Measurements from ENCODE around the gene RPL10. TPM values are rescaled to one million over a fixed set of nuclear protein-coding genes. Genes with fewer than 3 reads are reported as not detected.
"Not testable (repeated sequence)": the region's sequence is repeated elsewhere in the genome, so short reads cannot be mapped to it uniquely, and the experiment has no call there.

The RPL10 gene
- total RNA-seq, 1 donor from 2014 or later: 3,704 TPM

GRCh38 chrX:154398668-154399526 is 720 bp downstream of the RPL10 start:
- TF ChIP-seq, protein P1, sequence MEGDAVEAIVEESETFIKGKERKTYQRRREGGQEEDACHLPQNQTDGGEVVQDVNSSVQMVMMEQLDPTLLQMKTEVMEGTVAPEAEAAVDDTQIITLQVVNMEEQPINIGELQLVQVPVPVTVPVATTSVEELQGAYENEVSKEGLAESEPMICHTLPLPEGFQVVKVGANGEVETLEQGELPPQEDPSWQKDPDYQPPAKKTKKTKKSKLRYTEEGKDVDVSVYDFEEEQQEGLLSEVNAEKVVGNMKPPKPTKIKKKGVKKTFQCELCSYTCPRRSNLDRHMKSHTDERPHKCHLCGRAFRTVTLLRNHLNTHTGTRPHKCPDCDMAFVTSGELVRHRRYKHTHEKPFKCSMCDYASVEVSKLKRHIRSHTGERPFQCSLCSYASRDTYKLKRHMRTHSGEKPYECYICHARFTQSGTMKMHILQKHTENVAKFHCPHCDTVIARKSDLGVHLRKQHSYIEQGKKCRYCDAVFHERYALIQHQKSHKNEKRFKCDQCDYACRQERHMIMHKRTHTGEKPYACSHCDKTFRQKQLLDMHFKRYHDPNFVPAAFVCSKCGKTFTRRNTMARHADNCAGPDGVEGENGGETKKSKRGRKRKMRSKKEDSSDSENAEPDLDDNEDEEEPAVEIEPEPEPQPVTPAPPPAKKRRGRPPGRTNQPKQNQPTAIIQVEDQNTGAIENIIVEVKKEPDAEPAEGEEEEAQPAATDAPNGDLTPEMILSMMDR (IDR thresholded peaks at IDR 0.05; ENCODE audit: unreplicated experiment): peak; percentile 59
- Mint-ChIP-seq H3K4me3 (ENCODE audit: unreplicated experiment) (peak overlapping the region; percentile 99), H3K27me3 (ENCODE audit: unreplicated experiment) (peaks cover 21% of the 10 kb centered on the region), H3K4me1 (ENCODE audit: unreplicated experiment) (peaks cover 12% of the 10 kb centered on the region), H3K27ac (ENCODE audit: unreplicated experiment) (peak overlapping the region; percentile 99), H3K36me3 (ENCODE audit: low read depth, unreplicated experiment) (peaks cover 22% of the 10 kb centered on the region), H3K9me3 (ENCODE audit: unreplicated experiment) (no peaks in the 10 kb centered on the region)
- peak; percentile 76 for DNase-seq (ENCODE audit: low spot score)

DNA sequence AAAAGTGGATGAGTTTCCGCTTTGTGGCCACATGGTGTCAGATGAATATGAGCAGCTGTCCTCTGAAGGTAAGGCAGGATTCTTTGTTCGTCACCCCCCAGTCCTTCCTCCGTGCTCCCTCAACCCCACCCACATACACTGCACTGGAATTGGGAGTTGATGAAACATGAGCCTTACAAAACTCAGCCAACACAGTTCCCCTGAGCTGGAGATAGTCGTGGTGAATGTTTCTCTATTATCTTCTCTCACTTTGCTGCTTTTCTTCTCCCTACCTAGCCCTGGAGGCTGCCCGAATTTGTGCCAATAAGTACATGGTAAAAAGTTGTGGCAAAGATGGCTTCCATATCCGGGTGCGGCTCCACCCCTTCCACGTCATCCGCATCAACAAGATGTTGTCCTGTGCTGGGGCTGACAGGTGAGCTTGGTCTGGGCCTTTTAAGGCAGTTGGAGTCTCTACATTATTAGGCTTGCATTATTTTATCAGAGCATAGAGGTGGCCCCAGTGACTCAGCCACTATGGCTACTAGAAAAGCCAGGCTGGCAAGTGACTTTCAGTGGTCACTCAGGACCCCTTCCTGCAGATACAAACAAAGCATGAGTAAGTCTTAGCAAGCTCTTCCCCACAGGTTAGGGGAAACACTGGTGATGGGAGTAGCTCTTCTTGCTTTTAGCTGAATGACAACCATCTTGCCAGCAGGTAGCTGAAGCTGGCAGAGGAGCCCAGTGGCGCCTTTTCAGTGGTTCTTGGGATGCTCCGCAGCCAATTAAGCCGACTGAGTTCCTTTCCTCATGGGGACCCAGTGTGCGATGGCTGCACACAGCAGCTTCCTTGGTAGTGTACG is 1.6 kb downstream of the RPL10 start:
- Mint-ChIP-seq H3K27ac (ENCODE audit: unreplicated experiment) (peak overlapping the region; percentile 99), H3K4me1 (ENCODE audit: unreplicated experiment) (peaks cover 12% of the 10 kb centered on the region), H3K9me3 (ENCODE audit: unreplicated experiment) (no peaks in the 10 kb centered on the region), H3K36me3 (ENCODE audit: low read depth, unreplicated experiment) (peaks cover 22% of the 10 kb centered on the region), H3K4me3 (ENCODE audit: unreplicated experiment) (peak overlapping the region; percentile 99), H3K27me3 (ENCODE audit: unreplicated experiment) (peaks cover 21% of the 10 kb centered on the region)
- TF ChIP-seq, protein P1 (IDR thresholded peaks at IDR 0.05; ENCODE audit: unreplicated experiment): no peak
- DNase-seq (ENCODE audit: low spot score): no peak

- not testable (repeated sequence) for H3K27ac Mint-ChIP-seq (ENCODE audit: unreplicated experiment); DNase-seq (ENCODE audit: low spot score); H3K9me3 Mint-ChIP-seq (ENCODE audit: unreplicated experiment)
- peaks cover 21% of the 10 kb centered on the region for H3K27me3 Mint-ChIP-seq (ENCODE audit: unreplicated experiment)
- H3K4me1 Mint-ChIP-seq (ENCODE audit: unreplicated experiment): peaks cover 12% of the 10 kb centered on the region
- H3K36me3 Mint-ChIP-seq (ENCODE audit: low read depth, unreplicated experiment): peaks cover 22% of the 10 kb centered on the region
- peak overlapping the region; percentile 99 for H3K4me3 Mint-ChIP-seq (ENCODE audit: unreplicated experiment)
Measured at GRCh38 chrX:154400369-154400817, 2.2 kb downstream of the RPL10 start.

DNA sequence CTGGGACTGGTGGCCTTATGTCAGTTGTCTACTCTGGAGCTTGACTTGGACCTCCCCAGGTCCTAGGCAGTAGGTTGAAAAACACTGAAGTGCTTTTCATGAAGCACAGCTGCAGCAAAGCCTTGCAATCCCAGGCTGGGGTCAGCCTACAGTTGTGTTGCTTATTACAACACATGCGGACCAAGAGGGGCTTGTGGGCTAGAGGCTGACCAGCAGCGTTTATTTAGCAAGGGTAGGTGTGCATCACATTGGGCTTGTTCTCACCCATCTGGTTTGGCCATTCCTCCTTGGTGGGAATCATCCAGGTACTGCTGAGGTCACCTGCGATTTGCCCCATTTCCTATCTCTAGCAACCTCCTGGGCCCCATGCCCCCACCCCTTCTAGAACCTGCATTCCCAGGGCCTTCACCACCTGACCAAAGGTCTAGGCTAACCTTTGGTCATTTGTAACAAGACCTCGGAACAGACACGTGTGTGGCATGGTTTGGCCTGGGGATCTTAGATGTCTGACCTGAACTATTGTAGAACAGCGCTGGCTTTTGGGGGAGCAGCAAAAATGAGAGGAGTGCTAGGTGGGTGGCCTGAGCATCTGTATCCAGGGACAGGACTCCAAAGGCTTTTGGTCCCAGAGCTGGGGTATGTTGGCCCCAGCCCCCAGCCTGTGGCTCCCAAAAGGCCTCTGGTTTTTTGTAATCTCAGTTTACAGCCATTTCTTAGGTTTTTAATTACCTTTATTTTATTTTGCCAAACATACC is 3.0 kb downstream of the RPL10 start:
- Mint-ChIP-seq H3K36me3 (ENCODE audit: low read depth, unreplicated experiment) (peaks cover 22% of the 10 kb centered on the region), H3K9me3 (ENCODE audit: unreplicated experiment) (no peaks in the 10 kb centered on the region), H3K27me3 (ENCODE audit: unreplicated experiment) (peaks cover 21% of the 10 kb centered on the region), H3K4me3 (ENCODE audit: unreplicated experiment) (no peak overlapping the region), H3K4me1 (ENCODE audit: unreplicated experiment) (peaks cover 12% of the 10 kb centered on the region), H3K27ac (ENCODE audit: unreplicated experiment) (peak overlapping the region; percentile 42)
- no peak for DNase-seq (ENCODE audit: low spot score)
- TF ChIP-seq, protein P1 (IDR thresholded peaks at IDR 0.05; ENCODE audit: unreplicated experiment): no peak

Data from endothelial cell (in vitro differentiated cells).